ENCODE results near the gene BAMBI.

DNA sequence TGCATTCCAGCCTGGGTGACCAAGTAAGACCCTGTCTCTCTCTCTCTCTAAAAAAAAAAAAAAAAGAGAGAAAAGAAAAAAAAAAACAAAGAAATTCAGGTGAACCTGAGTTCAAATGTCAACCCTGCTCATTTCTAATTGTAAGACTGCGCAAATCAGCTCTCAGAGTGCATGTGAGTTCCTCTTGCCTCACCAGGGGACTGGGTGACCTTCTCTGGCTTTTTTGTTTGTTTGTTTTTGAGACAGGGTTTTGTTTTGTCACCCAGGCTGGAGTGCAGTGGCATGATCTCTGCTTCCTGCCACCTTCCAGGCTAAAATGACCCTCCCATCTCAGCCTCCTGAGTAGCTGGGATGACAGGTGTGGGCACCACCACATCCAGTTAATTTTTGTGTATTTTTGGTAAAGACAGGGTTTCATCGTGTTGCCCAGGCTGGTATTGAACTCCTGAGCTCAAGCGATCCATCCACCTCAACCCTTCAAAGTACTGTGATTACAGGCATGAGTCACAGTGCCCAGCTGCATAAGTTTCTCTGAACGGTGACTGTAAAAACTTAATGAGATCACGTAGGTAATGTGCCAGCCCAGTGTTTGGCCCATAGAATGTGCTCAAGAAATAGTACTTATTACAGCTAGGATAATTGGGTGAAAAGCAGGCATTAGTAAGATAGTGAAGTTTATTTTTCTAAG is 45.3 kb upstream of the BAMBI start:
- TF ChIP-seq, protein P1, sequence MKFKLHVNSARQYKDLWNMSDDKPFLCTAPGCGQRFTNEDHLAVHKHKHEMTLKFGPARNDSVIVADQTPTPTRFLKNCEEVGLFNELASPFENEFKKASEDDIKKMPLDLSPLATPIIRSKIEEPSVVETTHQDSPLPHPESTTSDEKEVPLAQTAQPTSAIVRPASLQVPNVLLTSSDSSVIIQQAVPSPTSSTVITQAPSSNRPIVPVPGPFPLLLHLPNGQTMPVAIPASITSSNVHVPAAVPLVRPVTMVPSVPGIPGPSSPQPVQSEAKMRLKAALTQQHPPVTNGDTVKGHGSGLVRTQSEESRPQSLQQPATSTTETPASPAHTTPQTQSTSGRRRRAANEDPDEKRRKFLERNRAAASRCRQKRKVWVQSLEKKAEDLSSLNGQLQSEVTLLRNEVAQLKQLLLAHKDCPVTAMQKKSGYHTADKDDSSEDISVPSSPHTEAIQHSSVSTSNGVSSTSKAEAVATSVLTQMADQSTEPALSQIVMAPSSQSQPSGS (tag by site-specific recombination; IDR thresholded peaks at IDR 0.05; ENCODE audit: low read depth), result no peak
- TF ChIP-seq ZNF121 (tag by site-specific recombination; IDR thresholded peaks at IDR 0.05), result no peak
- TF ChIP-seq ZNF747 (tag by site-specific recombination; IDR thresholded peaks at IDR 0.05), result no peak
- TF ChIP-seq, protein P2, sequence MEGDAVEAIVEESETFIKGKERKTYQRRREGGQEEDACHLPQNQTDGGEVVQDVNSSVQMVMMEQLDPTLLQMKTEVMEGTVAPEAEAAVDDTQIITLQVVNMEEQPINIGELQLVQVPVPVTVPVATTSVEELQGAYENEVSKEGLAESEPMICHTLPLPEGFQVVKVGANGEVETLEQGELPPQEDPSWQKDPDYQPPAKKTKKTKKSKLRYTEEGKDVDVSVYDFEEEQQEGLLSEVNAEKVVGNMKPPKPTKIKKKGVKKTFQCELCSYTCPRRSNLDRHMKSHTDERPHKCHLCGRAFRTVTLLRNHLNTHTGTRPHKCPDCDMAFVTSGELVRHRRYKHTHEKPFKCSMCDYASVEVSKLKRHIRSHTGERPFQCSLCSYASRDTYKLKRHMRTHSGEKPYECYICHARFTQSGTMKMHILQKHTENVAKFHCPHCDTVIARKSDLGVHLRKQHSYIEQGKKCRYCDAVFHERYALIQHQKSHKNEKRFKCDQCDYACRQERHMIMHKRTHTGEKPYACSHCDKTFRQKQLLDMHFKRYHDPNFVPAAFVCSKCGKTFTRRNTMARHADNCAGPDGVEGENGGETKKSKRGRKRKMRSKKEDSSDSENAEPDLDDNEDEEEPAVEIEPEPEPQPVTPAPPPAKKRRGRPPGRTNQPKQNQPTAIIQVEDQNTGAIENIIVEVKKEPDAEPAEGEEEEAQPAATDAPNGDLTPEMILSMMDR (tag by site-specific recombination; IDR thresholded peaks at IDR 0.05), result no peak
- TF ChIP-seq ZNF138 (tag by site-specific recombination; IDR thresholded peaks at IDR 0.05; ENCODE audit: borderline replicate concordance), result no peak
- no peak for TF ChIP-seq ZNF324 (tag by site-specific recombination; IDR thresholded peaks at IDR 0.05)
- TF ChIP-seq ZNF266 (tag by site-specific recombination; IDR thresholded peaks at IDR 0.05; ENCODE audit: low read depth), result no peak
